Measurements from ENCODE around the gene PDE4B.

PDE4B gene

DNA sequence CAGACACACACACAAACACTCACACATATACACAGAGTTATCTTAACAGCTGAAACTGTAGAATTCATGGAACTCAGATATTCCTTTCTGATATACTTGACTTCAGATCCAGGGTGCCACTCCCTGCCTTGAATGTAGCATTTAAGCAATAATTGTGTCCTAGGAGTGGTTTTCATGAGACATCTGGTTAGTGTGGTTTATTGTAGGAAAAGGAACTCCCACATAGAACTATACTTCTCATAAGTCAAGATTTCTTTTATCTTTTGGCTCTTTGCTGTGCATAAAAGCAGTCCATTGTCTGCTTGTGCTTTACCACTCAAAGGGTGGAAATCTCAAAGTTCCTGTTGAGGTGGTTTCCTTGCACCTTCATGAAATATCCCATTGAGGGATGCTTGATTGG lies 468.7 kb downstream of the PDE4B start:
- Histone ChIP-seq H3K4me2 (no peak overlapping the region), H3K9ac (no peak overlapping the region), H4K20me1 (ENCODE audit: insufficient read depth) (no peaks in the 10 kb centered on the region), H3K4me3 (IDR thresholded peaks at IDR 0.05; ENCODE audit: insufficient read depth, low read depth, low read length) (no peak overlapping the region), H2AFZ (ENCODE audit: low read depth) (no peak overlapping the region), H3K4me1 (ENCODE audit: low read depth, poor library complexity, severe bottlenecking) (peaks cover 4% of the 10 kb centered on the region), H3K36me3 (ENCODE audit: insufficient read depth) (no peaks in the 10 kb centered on the region), H3K79me2 (ENCODE audit: insufficient read depth, low read depth) (no peaks in the 10 kb centered on the region), H3K27me3 (ENCODE audit: insufficient read depth, low read depth) (no peaks in the 10 kb centered on the region), H3K27ac (no peak overlapping the region)
- TF ChIP-seq, protein P1, sequence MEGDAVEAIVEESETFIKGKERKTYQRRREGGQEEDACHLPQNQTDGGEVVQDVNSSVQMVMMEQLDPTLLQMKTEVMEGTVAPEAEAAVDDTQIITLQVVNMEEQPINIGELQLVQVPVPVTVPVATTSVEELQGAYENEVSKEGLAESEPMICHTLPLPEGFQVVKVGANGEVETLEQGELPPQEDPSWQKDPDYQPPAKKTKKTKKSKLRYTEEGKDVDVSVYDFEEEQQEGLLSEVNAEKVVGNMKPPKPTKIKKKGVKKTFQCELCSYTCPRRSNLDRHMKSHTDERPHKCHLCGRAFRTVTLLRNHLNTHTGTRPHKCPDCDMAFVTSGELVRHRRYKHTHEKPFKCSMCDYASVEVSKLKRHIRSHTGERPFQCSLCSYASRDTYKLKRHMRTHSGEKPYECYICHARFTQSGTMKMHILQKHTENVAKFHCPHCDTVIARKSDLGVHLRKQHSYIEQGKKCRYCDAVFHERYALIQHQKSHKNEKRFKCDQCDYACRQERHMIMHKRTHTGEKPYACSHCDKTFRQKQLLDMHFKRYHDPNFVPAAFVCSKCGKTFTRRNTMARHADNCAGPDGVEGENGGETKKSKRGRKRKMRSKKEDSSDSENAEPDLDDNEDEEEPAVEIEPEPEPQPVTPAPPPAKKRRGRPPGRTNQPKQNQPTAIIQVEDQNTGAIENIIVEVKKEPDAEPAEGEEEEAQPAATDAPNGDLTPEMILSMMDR (conservative IDR thresholded peaks at IDR 0.05; ENCODE audit: low read depth, low read length) = no peak

DNA sequence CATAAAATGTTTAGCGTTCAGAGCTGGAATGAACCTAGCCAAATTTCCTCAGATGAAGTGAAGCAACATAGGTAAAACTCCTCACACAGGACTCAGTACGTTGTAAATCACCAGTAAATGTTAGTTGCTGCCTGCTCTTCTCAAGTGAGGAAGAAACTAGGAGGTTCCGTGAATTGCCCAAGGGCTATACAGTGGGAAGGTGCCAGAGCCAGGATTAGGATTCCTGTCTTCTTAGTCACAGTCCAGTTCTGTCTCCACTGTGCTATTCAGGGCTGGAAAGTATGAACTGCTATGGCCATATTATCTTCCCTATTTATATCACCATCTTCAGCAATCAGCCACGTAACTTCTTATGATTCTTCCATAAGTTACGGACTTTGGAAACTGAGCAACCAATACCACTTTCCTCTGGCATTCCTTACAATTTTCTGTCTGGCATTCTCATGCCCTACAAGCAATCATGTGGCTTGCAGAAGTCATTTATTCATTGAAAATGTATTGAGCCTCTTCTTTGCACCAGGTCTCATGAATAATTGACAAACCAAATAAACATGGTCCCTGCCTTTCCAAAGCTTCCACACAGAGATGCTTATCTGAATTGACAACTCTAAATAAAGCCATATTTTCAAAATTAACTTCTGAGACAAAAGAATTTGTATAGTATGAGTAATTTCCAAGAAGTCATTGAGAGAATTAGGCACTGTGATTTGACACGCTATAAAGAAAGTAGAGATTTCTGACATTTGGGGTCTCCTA lies 469.7 kb downstream of the PDE4B start:
- H3K4me3 ChIP-seq (IDR thresholded peaks at IDR 0.05; ENCODE audit: insufficient read depth, low read depth, low read length) = no peak overlapping the region
- H4K20me1 ChIP-seq (ENCODE audit: insufficient read depth) = no peaks in the 10 kb centered on the region
- H3K79me2 ChIP-seq (ENCODE audit: insufficient read depth, low read depth) = no peaks in the 10 kb centered on the region
- no peaks in the 10 kb centered on the region for H3K27me3 ChIP-seq (ENCODE audit: insufficient read depth, low read depth)
- no peak overlapping the region for H3K9ac ChIP-seq
- H3K4me2 ChIP-seq = no peak overlapping the region
- no peaks in the 10 kb centered on the region for H3K36me3 ChIP-seq (ENCODE audit: insufficient read depth)
- TF ChIP-seq, protein P1 (conservative IDR thresholded peaks at IDR 0.05; ENCODE audit: low read depth, low read length) = no peak
- H3K4me1 ChIP-seq (ENCODE audit: low read depth, poor library complexity, severe bottlenecking) = peaks cover 4% of the 10 kb centered on the region
- H3K27ac ChIP-seq = no peak overlapping the region
- no peak overlapping the region for H2AFZ ChIP-seq (ENCODE audit: low read depth)

DNA sequence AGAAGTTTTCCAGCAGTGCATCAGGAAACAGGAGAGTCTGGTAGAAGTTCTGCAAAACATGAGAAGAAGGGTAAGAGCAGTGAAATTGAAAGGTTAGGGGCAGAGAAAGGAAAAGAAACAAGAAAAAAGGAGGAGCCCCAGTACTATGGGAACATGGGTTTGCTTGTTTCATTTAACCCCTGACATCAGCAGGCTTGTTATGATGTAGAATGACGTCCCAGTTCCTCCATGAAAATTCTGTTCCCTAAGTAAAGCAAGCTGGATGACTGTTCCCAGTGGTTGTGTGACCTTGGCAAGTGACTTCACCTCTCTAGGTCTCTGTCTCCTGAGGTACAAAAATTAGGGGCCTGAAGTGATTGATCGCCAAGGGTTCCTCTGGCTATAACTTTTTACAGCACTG lies 472.6 kb downstream of the PDE4B start:
- TF ChIP-seq, protein P1 (conservative IDR thresholded peaks at IDR 0.05; ENCODE audit: low read depth, low read length) = no peak
- Histone ChIP-seq H3K27ac (no peak overlapping the region), H4K20me1 (ENCODE audit: insufficient read depth) (no peaks in the 10 kb centered on the region), H3K4me3 (IDR thresholded peaks at IDR 0.05; ENCODE audit: insufficient read depth, low read depth, low read length) (no peak overlapping the region), H3K4me2 (no peak overlapping the region), H3K27me3 (ENCODE audit: insufficient read depth, low read depth) (no peaks in the 10 kb centered on the region), H2AFZ (ENCODE audit: low read depth) (no peak overlapping the region), H3K9ac (no peak overlapping the region), H3K79me2 (ENCODE audit: insufficient read depth, low read depth) (no peaks in the 10 kb centered on the region), H3K4me1 (ENCODE audit: low read depth, poor library complexity, severe bottlenecking) (peaks cover 4% of the 10 kb centered on the region), H3K36me3 (ENCODE audit: insufficient read depth) (no peaks in the 10 kb centered on the region)

DNA sequence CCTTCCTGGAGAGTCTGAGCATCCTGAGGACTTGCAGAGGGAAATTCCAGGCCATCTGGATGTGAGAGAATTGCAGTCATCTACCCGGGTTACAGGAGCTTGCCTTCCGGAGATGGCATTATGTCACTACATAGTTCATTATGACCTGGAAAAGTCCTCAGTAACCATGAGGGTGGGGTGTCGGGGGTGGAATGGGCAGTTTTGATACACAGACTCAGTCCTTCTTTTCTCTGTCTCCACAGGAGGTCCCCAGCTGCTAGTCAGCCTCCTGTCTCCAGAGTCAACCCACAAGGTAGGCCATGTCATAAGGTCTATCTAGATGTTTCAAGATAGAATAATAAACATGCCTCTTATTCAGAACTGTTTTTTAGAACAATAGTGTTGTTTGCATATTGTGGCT lies 473.1 kb downstream of the PDE4B start:
- Histone ChIP-seq H3K27ac (no peak overlapping the region), H2AFZ (ENCODE audit: low read depth) (no peak overlapping the region), H3K9ac (no peak overlapping the region), H3K79me2 (ENCODE audit: insufficient read depth, low read depth) (no peaks in the 10 kb centered on the region), H3K4me2 (no peak overlapping the region), H3K4me3 (IDR thresholded peaks at IDR 0.05; ENCODE audit: insufficient read depth, low read depth, low read length) (no peak overlapping the region), H3K27me3 (ENCODE audit: insufficient read depth, low read depth) (no peaks in the 10 kb centered on the region), H3K4me1 (ENCODE audit: low read depth, poor library complexity, severe bottlenecking) (peaks cover 4% of the 10 kb centered on the region), H3K36me3 (ENCODE audit: insufficient read depth) (no peaks in the 10 kb centered on the region), H4K20me1 (ENCODE audit: insufficient read depth) (no peaks in the 10 kb centered on the region)
- TF ChIP-seq, protein P1 (conservative IDR thresholded peaks at IDR 0.05; ENCODE audit: low read depth, low read length) = no peak

Measured in KMS-11 (cell line).